Measurements from ENCODE around the gene SETSIP. TPM values are rescaled to one million over a fixed set of nuclear protein-coding genes. Genes with fewer than 3 reads are reported as not detected.

SETSIP gene
- total RNA-seq, 1 donor from 2014 or later = not detected

- DNase-seq (ENCODE audit: low read depth) = no peak
- H3K4me3 ChIP-seq (ENCODE audit: low read depth, low read length) = no peak overlapping the region
- peak; percentile 37 for TF ChIP-seq CTCF (conservative IDR thresholded peaks at IDR 0.05; ENCODE audit: low read depth, low read length)
Observed at GRCh38 chr1:92065042-92065441, 10.2 kb downstream of the SETSIP start.

GRCh38 chr1:92051948-92052347 lies 23.3 kb downstream of the SETSIP start:
- no peak overlapping the region for H3K4me3 ChIP-seq (ENCODE audit: low read depth, low read length)
- no peak for DNase-seq (ENCODE audit: low read depth)
- no peak for TF ChIP-seq CTCF (conservative IDR thresholded peaks at IDR 0.05; ENCODE audit: low read depth, low read length)

- no peak overlapping the region for H3K4me3 ChIP-seq (ENCODE audit: low read depth, low read length)
- TF ChIP-seq CTCF (conservative IDR thresholded peaks at IDR 0.05; ENCODE audit: low read depth, low read length) = no peak
- no peak for DNase-seq (ENCODE audit: low read depth)
Observed at GRCh38 chr1:92045766-92046495, 29.3 kb downstream of the SETSIP start.

GRCh38 chr1:92043621-92044020 lies 31.6 kb downstream of the SETSIP start:
- no peak overlapping the region for H3K4me3 ChIP-seq (ENCODE audit: low read depth, low read length)
- DNase-seq (ENCODE audit: low read depth) = no peak

GRCh38 chr1:92040971-92041370 lies 34.2 kb downstream of the SETSIP start:
- DNase-seq (ENCODE audit: low read depth) = no peak
- H3K4me3 ChIP-seq (ENCODE audit: low read depth, low read length) = no peak overlapping the region
- no peak for TF ChIP-seq CTCF (conservative IDR thresholded peaks at IDR 0.05; ENCODE audit: low read depth, low read length)

More at GRCh38 chr1:92043621-92044020, 31.6 kb downstream of the SETSIP start:
- no peak for TF ChIP-seq CTCF (conservative IDR thresholded peaks at IDR 0.05; ENCODE audit: low read depth, low read length)

- DNase-seq (ENCODE audit: low read depth) = no peak
- H3K4me3 ChIP-seq (ENCODE audit: low read depth, low read length) = no peak overlapping the region
- TF ChIP-seq CTCF (conservative IDR thresholded peaks at IDR 0.05; ENCODE audit: low read depth, low read length) = no peak
Observed at GRCh38 chr1:92038695-92039346, 36.4 kb downstream of the SETSIP start.

All from epithelial cell of proximal tubule (primary cell).